Right renal cortex interstitium (tissue), 3 donors: ENCODE data around the gene ZNF639. TPM values are rescaled to one million over a fixed set of nuclear protein-coding genes. Genes with fewer than 3 reads are reported as not detected.

Source experiments
- DNase-seq, 3 donors: peaks; one replicate each; pipeline ENCODE4 v3.0.0-alpha.2; 2013; ENCODE audit warnings: low read depth in 3 of 3, low spot score in 2 of 3
- polyA plus RNA-seq, 3 donors: library from polyadenylated mRNA; unstranded; fragments of 120-200 nt; gene quantifications; one replicate each; pipeline ENCODE4 v1.2.1, GENCODE V29; 2013; ENCODE audit not compliant: insufficient read length in 3 of 3

ZNF639 gene
- polyA plus RNA-seq, 3 donors, result 54.9 to 61.2 (median 60.1) TPM

DNA sequence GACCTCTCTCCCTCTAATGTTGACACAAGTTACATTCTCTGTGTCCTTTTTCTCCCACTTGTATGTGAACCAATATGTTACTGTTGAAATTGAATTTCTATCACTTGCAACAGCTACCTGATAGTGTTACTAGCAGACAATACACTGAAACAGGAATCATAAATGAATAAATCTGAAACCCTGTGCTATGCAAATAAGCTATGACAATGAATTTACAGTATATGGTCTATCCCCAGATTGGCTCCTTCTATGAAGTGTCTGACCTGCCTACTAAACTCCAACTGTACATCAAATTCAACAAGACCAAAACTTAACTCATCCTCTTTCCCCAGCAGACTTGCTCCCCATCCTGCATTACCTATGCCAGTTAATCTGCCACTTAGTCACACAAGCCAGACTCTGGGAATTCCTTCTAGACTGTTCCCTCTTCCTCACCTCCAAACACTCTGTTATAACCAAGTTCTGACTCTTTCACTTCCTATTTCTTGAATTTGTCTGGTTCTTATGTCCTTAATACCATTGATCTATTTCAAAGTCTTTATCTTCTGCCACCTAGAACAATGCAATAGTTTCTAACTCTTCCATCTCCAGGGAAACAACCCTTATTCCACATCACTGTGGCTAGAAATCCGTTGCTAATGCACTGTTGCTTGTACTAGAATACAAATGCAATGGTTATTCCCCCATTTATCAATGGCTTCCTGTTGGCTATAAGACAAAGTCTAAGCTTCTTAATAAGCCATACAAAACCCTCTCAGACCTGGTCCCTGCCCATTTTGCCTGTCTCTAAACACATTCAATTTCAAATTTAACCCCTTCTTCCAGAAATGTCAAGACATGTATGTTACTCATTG, 13.4 kb upstream of the ZNF639 start:
- DNase-seq, result no peak

GRCh38 chr3:179318876-179319275, 4.0 kb upstream of the ZNF639 start:
- no peak for DNase-seq

DNA sequence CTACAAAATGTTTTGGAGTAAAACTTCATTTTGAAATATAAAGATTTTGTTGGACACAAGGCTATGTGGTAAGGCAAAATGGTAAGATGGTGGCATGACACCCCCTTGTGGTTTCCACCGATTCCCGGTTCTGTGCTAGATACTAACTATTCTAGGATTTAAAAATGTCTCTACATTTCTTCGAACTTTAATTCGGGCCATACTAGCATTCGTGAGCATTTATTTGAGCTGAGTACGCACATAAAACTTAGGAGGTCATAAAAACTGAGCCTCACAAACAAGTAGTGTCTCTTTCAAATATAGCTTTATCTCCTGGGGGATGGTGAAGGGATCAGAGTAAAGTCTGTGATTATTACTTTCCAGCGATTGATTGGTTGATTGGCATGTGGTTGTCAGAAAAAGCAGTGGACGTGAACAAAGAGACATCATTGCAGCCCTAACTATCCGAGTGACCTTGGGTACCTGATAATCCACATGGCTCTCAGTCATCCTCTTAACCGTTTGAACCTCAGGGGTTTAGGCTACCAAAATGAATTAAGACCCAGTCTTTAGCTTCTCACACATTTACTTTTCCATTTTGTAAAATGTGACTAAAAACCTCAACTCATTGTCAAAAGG, 1.1 kb upstream of the ZNF639 start:
- DNase-seq, result no peak

- DNase-seq, result peak in 2 of 3 donors; percentile 41 to 44
These were observed 623 bp downstream of the ZNF639 start for GRCh38 chr3:179323197-179324110.

GRCh38 chr3:179324270-179324754, 1.5 kb downstream of the ZNF639 start:
- no peak for DNase-seq

DNA sequence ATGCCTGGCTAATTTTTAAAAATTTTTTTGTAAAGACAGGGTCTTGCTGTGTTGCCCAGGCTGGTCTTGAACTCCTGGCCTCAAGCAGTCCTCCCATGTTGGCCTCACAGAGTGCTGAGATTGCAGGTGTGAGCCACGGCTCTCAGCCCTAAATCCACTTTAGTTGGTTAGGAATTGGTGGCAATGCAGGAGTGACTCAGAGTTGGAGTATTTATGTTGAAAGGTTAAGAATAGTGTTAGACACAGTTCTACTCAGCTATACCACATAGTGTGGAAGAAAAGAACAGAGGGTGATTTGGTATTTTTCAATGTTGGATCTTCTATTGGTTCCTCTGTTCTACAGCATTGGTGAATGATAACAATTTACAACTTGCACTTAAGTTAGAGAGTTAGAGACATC, 7.6 kb downstream of the ZNF639 start:
- no peak for DNase-seq

- DNase-seq, result no peak
These were observed 9.4 kb downstream of the ZNF639 start for GRCh38 chr3:179332240-179332639.

DNA sequence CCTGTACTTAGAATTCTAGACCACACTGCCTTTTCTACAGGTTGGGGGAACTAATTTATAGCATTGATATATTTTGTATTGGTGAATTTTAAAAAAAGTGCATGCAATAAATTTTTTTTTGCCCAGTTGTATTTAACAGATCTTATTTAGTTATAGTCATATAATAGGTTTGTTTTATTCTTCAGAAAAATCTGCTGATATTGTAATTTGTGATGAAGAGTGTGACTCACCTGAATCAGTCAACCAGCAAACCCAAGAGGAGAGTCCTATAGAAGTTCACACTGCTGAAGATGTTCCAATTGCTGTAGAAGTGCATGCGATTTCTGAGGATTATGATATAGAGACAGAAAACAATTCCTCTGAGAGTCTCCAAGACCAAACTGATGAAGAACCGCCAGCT, 10.3 kb downstream of the ZNF639 start:
- DNase-seq, result no peak

- no peak for DNase-seq
These were observed 13.6 kb downstream of the ZNF639 start for GRCh38 chr3:179336345-179336929.

DNA sequence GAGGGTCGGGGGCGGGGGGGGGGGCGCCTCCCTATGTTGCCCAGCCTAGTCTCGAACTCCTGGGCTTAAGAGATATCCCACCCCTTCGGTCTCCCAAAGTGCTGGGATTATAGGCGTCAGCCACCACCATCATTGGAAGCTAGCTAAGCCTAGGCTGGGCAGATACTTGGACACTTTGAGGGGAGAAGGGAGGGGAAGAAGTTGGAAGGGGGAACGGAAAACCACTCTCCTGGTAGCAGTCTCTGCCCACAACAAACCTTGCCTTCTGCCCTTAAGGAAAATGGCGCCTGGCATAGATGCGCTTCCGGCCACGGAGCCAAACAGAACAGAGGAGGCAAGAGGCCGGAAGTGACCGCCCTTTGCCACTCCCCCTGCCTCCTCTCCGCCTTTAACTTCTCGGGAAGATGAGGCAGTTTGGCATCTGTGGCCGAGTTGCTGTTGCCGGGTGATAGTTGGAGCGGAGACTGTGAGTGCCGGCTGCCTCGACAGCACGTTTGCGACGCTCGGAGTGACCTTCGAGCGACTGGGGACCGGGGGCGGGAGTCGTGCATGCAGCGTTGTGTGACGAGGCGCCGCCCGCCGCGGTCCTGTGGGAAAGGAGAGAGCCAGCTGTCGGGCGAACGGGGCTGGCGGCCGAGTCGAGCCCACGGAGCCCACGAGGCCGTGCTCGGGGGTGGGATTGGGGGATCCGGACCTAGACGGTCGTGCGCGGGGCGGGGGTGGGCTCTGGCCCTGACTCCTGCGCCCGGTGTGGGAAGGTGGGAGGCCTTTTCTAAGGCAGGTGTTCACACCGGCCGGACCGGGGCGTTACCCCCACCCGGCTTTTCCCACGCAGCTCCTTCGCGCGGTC, 24.7 kb downstream of the ZNF639 start, which contains the start of gene MFN1:
Gene MFN1, plus strand, starts transcription at position 365 of the 850 bp plus-strand sequence. CDS start 1,143 bp downstream, outside the sequence.
- peak; percentile 93 to 94 (median 94) for DNase-seq

GRCh38 chr3:179348325-179349013, 25.6 kb downstream of the ZNF639 start:
- DNase-seq, result no peak

DNA sequence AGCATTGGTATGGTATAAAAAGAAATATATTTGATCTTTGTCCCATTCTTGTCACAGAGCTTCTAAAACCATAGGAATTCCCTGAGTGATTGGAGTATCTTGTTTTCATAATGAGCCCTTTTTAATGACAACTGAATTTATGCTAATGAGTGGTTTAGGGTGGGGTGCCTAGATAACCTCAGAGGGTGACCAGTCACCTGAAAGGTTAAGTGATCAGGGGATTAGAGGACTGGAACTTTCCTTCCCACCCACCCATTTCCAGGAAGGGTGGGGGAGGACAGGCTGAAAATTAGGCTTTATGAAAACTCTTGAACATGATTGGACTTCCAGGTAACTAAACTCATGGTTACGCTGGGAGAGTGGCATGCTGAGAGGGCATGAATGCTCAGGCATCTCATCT, 33.2 kb downstream of the ZNF639 start:
- DNase-seq, result no peak

DNA sequence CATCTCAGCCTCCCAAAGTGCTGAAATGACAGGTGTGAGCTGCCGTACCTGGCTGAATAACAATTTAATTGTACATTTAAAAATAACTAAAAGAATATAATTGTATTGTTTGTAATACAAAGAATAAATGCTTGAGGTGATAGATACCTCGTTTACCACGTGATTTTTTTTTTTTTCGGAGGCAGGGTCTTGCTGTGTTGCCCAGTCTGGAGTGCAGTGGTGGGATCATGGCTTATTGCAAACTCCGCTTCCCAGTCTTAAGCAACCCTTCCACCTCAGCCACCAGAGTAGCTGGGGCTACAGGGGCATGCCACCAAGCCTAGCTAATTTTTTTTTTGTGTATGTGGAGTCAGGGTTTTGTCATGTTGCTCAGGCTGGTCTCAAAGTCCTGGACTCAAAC, 40.5 kb downstream of the ZNF639 start:
- DNase-seq, result no peak

- no peak for DNase-seq
These were observed 46.8 kb downstream of the ZNF639 start for GRCh38 chr3:179369621-179370020.

DNA sequence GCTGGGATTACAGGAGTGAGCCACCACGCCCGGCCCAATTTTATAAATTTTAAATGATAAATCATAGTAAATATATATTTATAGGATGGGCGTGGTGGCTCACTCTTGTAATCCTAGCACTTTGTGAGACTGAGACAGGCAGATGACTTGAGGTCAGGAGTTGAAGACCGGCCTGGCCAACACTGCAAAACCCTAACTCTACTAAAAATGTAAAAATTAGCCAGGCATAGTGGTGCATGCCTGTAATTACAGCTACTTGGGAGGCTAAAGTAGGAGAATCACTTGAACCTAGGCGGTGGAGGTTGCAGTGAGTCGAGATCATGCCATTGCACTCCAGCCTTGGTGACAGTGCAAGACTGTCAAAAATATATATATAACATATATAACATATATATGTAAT, 51.1 kb downstream of the ZNF639 start:
- no peak for DNase-seq

DNA sequence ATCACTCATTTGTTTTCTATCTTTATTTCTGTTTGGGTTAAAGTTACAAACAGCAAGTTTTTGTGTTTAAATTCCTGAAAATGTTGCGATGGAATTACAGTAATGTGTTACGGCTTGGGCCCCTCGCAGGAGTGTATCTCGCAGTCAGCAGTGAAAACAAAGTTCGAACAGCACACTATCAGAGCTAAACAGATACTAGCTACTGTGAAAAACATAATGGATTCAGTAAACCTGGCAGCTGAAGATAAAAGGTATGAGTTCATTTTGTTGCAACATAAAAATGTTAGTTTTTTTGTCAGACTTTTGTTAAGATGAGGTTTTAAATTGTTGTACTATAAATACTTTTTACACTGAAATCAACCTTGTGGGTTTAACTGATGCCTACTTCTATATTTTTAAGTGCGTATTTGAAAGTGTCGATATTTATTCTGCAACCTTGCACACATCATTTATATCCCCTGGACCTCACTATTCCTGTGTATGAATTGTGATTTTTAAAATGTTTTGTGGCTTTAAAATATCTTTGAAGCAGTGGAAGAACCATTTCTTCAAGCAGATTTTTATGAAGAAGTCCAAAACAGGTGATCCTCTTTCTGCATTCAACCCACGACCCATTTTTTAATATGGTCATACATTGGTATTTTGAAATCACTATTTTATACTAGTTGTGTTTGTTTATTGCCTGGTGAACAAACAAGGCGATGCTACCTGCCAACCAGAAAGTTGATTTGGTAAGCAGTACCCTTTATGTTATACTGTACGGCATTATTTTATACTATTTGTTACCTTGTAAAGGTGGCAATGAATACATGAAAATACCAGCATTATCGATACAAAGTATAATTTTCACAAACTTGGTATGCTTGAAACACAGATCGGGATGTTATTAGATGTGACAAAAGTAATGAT, 52.5 kb downstream of the ZNF639 start:
- DNase-seq, result no peak

DNA sequence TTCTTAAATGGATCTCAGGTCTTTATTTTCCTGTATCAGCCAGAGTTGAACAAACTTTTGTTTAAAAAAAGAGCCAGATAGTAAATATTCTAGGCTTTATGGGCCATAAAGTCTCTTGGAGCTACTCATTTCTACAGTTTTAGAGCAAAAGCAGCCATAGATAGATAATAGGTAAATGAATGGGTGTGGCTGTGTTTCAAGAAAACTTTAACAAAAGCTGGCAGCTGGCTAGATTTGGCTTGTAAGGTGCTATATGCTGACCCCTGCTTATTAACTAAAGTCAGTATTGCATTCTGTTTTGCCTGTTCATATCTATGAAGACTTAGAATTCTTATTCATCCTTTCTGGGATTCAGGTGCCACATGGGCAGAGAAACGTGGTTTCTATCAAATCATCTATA, 53.6 kb downstream of the ZNF639 start:
- no peak for DNase-seq
